Myocyte (in vitro differentiated cells): ENCODE results near the gene ANKDD1A. TPM values are rescaled to one million over a fixed set of nuclear protein-coding genes. Genes with fewer than 3 reads are reported as not detected.

Experiments used
- DNase-seq: peaks from one replicate; pipeline ENCODE4 v3.0.0-alpha.2; 2012; ENCODE audit warnings: low read depth
- total RNA-seq: library from RNA; depleted of rRNA; stranded (reverse); fragments of >200 nt; gene quantifications from 2 replicates; pipeline ENCODE4 v1.2.3, GENCODE V29; 2014

The ANKDD1A gene
- total RNA-seq, 1 donor from 2014 or later, result 4.6 TPM

DNA sequence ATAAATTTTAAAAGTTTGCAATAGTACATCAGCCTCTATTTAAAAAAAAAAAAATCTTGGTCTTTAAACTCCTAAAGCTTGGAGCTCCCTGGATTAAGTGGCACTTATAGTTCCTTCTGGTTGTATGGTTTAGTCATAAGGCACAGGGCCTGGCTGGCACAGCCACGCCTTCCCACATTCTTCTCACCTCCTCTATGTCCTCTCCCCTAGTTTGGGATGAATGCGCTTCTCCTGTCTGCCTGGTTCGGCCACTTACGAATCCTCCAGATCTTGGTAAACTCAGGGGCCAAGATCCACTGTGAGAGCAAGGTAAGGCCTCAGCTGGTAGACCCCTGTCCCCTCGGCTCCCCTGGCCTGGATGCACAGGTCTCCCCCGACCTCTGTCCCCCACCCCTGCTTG, 10.0 kb downstream of the ANKDD1A start:
- no peak for DNase-seq

DNA sequence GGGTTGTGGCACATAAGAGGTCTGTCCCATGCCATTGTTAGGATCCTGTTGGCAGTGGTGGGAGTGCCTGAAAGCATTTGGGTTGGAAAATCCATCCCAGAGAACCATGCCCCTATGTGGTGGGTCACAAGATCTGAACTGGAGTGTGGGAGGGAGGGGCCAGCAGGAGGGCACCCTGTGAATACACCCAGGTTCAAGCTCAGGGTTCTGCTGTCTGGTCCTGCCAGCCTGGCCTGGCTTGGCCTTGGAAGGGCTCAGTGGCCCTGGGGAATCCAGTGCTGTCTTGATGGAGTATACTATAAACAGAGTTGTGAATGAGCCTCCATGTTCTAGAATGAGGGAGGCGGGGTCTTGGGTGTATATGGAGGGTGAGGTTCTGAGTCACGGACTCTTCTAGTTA, 11.8 kb downstream of the ANKDD1A start:
- no peak for DNase-seq

DNA sequence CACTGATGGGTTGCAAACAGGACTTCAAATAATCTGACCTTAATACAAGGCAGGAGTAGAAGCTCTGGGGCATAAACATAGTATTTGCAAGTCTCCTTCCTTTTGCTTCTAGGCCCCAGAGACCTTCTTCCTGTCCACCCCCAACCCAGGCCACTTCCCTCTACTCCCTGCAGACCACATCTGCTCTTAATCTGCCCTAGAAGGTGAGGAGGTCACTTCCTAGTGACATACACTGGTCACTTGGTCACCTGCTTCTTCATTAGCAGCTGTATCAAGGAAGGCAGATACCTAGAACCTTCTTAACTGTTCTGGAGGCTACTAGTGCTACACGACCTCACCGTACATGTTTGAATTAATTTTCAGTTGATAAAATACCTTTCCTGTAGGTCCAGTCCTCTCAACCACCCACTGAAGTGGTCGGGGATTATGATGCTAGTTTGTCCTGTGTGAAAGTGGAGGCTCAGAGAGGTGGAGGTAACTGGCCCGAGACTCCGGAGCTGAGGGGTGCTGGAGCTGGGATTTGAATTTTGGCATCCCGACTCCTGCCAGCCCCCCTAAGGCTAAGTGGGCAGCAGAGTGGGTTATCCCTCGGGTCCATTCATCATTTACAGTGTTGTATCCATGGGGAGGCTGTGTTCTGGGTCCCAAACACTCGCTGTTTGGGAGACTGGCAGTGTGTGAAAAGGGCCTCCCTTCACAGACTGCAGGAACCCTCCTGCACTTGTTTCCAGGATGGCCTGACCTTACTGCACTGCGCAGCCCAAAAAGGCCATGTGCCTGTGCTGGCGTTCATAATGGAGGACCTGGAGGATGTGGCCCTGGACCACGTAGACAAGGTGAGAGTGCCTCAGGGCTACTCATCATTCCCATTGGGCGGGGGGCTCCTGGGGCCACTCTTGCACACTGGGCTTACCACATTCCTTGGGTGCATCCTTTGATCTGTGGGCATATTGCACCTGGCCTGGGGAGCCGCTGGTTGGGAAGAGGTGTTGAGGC, 13.9 kb downstream of the ANKDD1A start:
- no peak for DNase-seq

DNA sequence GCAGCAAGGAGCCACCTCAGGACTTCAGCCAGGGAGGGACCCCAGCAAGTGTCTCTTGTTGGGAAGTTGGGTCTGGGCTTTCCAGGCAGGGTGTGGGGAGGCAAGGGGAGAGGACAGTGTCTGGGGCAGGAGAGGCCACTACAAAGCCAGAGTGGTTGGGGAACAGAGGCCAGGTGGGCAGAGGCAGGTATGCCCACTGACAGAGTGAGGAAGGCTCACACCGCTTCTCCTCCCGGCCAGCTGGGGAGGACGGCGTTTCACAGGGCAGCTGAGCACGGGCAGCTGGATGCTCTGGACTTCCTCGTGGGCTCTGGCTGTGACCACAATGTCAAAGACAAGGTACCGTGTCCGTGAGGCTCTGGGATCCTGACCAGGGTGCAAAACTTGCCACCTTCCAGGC, 15.0 kb downstream of the ANKDD1A start:
- DNase-seq, result no peak

DNA sequence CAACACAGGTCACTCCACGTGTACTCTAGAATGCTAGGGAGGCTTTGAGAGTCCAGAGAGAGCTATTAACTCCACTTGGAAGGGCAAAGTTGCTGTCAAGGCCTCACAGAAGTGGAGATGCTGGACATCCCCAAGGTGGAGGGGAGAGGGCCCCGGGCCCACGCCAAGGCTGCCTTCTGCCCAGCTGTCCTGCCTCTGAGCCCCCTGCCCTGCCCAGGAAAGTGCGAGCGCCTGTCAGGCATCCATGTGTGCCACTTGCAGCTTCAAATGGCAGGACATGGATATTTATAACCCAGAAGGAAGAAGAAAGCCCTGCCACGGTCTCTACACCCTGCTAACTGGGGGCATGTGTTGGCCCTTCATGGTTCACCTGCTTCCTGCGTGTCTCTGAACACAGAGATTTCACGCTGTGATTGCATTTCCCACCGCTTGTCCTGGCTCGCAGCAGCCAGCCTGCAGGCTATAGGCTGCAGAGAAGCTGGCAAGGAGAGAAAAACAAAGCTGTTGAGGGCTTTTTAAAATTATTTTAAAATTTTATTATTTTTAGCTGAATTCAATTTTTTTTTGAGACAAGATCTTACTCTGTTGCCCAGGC, 17.0 kb downstream of the ANKDD1A start:
- DNase-seq, result no peak

DNA sequence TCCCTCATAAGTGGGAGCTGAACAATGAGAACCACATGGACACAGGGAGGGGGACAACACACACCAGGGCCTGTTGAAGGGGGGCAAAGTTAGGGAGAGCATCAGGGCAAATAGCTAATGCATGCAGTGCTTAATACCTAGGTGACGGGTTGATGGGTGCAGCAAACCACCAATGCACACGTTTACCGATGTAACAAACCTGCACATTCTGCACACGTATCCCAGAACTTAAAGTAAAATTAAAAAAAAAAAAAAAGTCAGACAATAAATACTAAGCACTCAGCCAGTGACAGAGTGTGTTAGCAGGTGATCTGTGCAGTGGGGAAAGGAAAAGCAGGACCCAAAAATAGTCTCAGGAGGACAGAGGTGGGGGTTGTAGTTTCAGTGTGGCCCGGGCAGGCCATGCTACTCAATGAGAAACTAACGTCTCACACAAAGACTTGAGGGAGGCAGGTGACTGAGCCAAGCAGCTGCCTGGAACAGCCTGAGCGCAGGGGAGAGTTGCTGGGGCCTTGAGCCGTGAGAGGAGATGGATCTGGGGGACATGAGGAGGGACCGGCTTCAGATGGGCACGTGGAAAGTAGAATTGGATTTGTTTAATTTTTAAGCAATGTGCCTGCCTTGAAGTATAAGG, 18.4 kb downstream of the ANKDD1A start:
- no peak for DNase-seq

DNA sequence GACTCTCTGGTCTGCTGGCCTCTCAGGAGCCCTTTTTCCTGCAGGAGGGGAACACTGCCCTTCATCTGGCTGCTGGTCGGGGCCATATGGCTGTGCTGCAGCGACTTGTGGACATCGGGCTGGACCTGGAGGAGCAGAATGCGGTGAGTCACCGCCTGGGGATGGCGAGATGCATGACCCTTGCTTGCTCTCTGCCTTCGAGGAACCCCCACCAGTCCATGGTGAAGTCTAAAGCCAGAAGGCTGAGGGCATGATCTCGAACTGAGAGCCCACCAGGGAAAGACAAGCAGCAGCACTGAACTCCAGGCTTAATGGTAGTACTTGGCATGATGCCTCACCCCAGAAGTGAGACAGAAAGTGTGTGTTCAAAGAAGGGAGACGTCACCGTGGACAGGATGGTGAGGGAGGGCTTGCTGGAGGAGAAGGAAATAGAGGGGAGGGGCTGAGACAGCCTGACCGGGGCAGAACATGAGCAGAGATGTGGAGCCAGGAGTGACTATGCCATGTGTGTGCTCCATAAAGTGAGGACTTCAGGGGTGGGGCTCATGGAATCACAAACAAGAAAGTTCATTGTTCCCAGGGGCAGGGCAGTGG, 19.2 kb downstream of the ANKDD1A start:
- DNase-seq, result peak; percentile 14

DNA sequence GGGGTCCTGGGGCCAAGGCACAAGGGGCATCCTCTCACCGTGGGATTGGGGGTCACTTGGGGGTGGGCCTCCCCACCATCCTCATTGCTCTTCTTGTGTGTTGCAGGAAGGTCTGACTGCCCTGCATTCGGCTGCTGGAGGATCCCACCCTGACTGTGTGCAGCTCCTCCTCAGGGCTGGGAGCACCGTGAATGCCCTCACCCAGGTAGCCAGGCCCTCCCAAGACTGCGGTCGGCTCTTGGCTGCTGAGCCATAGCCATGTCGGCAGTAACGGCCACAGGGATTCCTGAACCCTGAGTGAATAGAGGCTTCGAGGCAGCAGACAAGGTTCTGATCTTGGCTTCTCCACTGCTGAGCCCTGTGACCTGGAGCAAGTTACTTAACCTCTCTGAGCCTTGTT, 19.7 kb downstream of the ANKDD1A start:
- no peak for DNase-seq

DNA sequence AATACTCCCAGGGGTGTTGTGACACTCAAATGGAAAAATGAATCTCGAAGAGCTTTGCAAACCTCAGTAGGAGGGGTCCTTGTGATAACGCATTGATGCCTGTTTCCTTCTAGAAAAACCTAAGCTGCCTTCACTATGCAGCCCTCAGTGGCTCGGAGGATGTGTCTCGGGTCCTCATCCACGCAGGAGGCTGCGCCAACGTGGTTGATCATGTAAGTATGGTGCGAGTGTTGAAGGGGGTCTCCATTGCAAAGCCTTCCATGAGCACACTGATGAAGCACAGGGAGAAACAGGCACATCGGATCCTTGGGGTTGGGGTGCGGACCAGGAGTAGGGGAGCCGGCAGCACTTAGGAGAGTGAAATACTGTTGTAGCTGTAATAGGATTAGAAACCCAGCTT, 22.3 kb downstream of the ANKDD1A start:
- DNase-seq, result no peak

DNA sequence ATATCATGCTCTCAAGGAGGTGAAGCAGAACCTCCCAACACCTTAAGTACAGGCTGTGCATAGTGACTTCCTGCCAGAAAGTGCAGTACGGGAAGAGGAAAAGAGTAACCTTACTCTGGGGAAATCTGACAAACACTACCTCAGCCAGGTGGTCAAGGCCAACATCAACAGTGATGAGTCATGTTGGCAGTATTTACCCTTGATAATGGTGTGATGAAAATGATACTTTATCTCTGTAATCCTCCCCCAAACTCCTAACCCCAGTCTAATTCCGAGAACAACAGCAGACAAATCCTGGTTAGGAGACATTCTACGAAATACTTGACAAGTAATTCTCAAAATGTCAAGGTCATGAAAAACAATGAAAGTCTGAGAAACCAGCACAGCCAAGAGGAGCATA, 26.5 kb downstream of the ANKDD1A start:
- DNase-seq, result no peak

DNA sequence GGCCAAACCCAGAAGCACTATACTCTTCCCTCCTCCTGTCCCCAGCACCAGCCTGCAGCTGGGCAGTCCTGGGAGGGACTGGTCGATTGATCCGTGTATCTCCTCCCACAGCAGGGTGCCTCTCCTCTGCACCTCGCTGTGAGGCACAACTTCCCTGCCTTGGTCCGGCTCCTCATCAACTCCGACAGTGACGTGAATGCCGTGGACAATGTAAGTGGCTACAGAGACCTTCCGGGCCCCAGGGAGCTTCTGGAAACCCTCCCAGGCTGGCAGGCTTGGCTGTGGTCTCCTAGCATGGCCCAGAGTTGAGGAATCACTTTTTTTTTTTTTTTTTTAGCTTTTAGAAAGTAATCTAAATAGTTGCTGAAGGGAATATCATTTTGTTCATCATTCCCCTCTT, 30.7 kb downstream of the ANKDD1A start:
- DNase-seq, result no peak

DNA sequence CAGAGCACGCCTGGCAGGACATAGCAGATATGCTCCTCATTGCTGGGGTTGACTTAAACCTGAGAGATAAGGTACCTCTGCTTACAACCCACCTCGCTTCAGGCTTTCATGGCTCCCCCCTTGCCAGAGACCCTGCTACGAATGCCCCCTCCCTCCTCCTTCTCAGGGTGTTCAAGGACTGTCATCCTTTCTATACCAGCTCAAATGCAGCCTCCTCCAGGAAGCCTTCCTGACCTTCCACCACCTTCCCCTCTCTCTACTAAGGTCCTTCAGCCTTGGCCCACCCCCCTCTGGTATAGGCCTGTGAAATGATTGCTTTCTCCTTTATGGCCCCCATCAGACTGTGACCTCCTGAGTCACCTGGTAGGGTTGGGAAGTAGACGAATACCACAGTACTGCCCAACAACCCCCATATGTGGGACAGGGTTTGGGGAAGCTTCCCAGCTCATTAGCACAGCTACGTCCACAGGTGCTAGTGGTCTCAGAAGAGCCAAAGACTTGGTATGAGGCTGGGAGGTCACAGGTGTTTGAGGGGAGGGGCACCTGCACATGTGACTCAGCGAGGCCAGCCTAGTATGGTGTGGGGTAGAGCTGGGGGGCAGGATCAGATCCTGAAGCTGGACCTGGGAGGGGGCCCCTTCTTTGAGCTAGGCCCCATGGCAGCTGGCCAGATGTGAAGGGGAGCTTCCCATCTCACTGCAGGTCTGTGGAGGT, 32.0 kb downstream of the ANKDD1A start:
- DNase-seq, result no peak

DNA sequence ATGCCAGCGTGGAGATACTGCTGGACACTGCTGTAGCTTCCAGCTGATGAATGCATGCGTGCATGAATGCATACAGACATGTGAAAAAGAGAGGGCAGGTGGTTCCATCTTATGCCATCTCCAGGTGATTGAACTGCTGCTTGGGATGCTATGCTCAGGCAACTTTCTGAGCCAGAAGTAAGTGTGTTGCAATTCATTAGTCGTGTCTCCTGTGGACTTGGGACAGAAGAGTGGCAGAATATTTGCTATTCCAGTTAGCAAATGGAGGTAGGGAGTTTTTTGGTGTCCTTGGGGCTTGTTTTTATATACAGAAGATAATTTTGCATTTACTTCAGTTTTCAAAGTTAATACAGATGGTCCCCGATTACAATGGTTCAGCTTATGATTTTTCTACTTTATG, 33.3 kb downstream of the ANKDD1A start:
- no peak for DNase-seq

DNA sequence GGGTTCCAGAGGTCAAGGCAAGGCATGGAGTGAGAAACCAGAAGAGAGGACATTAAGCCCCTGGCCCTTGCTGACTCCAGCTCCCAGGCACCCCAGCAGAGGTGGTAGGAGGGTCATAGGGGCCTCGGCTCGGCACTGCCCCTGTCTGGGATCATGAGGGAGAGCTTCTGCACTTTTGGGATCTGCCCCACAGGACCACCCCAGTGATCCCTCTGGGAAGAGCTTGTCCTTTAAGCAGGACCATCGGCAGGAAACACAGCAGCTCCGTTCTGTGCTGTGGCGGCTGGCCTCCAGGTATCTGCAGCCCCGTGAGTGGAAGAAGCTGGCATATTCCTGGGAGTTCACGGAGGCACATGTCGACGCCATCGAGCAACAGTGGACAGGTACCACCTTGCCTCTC, 35.5 kb downstream of the ANKDD1A start:
- no peak for DNase-seq

DNA sequence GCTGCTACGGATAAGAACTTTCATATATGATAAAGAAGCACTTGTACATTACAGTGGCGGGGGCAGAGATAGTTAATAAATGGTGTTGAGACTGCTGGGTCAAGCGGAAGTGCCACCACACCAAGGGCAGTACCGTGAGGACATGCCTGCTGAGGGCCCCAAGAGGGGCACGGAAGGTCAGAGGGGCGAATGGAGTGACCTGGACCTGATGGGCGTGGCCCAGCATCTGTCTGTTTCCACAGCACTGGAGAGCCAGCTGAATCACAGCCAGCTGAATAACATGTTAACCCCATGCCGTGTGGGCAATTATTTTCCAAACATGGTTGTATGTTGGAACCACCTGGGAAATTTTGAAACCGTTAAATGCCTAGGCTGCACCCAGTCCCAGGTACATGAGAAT, 37.2 kb downstream of the ANKDD1A start:
- peak; percentile 9 for DNase-seq

DNA sequence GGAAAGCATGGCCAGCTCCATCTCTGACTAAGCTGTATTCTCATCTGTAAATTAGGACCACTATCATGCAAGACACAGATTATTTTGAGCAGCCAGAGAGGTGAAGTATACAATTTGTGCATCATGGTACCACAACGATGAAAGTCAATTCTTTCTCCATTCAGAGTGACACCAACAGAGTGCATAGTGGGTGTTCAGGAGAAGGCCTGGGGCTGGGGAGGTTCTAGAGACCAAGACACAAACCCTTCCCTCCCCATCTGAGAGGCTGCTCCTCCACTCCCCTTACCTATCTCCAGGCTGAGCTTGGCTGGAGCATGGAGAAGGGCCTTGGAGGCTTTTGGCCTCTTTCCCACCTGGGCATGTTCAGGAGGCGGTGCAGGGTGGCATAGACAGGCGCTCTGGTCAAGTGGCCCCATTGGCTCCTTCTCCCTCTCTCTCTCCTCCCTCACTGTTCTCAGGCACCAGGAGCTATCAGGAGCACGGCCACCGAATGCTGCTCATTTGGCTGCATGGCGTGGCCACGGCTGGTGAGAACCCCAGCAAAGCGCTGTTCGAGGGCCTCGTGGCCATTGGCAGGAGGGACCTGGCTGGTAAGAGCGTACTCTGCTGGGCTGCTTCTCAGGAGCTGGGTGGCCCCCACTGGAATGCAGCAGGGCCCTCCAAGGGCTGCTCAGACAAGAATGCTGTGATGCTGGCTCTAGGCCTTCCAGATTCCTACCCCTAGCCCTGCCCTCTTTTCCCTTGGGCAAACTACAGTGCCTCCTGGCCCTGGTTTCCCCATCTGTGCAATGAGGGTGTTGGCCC, 37.9 kb downstream of the ANKDD1A start:
- DNase-seq, result no peak

DNA sequence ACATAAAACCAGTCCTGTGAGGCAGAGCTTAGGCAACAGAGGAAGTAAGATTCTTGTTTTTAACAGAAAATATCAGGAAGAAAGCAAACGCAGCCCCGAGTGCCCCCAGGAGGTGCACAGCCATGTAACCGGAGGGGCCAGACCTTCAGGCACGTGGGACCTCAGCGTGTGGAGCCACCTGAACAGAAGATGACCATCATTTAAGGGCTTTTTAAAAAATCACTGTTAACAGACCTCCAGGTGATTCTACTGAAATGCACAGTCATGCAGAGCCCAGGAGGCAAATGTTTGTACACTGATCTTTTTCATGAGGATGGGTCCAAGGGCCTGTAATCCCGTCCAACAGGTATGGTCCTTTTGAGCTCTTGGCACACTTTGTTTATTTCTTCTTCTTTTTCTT, 39.2 kb downstream of the ANKDD1A start:
- no peak for DNase-seq

DNA sequence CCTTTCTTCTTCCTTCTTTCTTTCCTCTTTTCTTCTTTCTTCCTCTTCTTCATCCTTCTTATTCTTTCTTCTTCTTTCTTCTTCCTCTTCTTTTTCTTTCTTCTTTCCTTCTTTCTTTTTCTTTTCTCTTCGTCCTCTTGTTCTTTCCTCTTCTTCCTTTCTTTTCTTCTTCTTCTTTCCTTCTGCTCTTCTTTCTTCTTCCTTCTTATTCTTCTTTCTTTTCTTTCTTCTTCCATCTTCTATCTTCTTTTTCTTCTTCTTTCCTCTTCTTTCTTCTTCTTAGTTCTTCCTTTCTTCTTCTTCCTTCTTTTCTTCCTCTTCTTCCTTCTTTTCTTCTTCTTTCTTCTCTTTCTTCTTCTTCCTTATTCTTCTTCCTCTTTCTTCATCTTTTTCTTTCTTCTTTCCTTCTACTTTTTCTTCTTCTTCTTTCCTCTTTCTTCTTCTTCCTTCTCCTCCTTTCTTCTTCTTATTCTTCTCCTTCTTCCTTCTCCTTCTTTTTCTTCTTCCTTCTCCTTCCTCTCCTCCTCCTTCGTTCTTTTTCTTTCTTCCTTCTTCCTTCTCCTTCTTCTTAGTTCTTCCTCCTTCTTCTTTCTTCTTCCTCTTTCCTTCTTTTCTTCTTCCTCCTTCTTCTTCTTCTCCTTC, 40.2 kb downstream of the ANKDD1A start:
- DNase-seq, result no peak

DNA sequence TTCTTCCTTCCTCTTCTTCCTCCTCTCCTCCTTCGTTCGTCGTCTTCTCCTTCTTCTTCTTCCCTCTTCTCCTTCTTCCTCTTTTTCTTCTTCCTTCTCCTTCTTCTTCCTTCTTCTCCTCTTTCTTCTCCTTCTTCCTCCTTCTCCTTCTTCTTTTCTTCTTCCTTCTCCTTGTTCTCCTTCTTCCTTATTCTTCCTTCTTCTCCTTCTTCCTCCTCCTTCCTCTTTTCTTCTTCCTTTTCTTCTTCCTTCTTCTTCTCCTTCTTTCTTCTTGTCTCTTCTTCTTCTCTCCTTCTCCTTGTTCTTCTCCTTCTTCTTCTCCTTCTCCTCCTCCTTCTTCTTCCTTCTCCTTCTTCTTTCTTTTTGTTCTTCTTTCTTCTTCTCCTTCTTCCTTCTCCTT, 42.7 kb downstream of the ANKDD1A start:
- no peak for DNase-seq

DNA sequence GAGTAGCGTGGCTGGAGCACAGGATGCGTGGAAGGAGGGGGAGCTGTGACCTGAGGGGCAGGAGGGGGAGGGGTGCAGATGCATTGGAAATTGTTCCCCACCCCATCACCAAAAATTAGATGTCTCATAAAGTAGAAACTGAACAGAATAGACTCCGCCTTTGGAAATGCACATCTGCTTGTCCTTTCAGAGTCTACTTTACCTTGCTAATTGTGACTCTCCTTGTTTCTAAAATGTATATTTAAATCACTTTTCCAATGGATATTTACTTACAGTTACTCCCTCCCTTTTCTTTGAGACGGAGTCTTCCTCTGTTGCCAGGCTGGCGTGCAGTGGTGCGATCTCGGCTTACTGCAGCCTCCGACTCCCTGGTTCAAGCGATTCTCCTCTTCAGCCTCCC, 47.4 kb downstream of the ANKDD1A start:
- DNase-seq, result no peak
